ENCODE measurements around the gene STAB1.

The STAB1 gene

DNA sequence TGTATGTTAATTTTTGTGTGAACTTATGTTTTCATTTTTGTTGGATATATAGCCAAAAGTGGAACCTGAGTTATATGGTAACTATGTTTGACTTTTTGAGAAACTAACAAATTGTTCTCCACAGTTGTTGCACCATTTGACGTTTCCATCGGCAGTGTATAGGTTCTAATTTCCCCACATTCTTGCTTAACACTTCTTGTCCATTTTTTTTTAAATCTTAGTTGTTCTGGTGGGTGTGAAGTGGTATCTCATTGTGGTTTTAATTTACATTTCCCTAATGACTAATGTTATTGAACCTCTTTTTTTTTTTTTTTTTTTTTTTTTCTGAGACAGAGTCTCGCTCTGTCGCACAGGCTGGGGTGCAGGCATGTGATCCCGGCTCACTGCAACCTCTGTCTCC lies 31.7 kb upstream of the STAB1 start:
- no peak for DNase-seq

DNA sequence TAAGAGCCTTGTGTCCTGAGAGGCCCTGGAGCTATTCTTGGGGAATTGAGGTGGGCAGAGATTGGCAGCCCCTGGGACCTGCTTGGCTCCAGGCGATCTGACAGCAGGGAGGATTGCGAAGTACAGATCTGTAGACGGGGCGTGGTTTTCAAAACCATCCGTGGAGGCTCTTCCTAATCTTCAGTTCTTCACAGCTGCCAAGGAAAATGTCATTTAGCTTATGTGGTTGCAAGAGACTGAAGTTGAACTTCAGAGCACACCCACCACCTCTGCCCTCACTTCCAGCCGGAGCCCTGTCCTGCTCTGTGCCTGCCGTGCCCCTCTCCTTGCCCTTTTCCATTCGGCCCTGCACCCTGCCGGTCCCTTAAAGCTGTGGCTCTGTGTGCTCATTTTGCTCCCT lies 26.8 kb upstream of the STAB1 start:
- no peak for DNase-seq

- DNase-seq, result no peak
Observed at GRCh38 chr3:52469001-52469400, 26.1 kb upstream of the STAB1 start.

- DNase-seq, result no peak
Observed at GRCh38 chr3:52470920-52471319, 24.2 kb upstream of the STAB1 start.

GRCh38 chr3:52471371-52472238 lies 23.5 kb upstream of the STAB1 start:
- DNase-seq, result peak; percentile 48

GRCh38 chr3:52472239-52473000 lies 22.7 kb upstream of the STAB1 start:
- DNase-seq, result no peak

DNA sequence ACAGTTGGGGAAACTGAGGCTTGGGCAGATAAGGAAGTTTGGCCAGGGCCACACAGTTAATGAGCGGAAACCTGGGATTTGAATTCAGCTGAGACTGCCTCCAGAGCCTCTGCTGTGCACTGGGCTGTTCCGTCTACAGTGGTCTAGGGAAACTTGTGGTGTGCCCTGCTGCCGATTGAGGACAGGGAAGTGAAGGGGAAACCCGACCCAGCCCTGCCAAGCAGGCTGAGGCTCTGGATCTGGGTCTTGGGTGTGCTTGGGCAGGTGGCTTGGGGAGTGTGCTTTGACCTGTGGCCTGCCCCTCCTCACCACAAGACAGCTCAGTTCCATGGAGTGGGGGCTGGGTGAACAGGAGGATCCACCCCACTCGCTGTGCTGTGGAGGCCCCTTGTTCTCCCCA lies 22.1 kb upstream of the STAB1 start:
- no peak for DNase-seq

- no peak for DNase-seq
Observed at GRCh38 chr3:52477076-52477795, 17.9 kb upstream of the STAB1 start.

DNA sequence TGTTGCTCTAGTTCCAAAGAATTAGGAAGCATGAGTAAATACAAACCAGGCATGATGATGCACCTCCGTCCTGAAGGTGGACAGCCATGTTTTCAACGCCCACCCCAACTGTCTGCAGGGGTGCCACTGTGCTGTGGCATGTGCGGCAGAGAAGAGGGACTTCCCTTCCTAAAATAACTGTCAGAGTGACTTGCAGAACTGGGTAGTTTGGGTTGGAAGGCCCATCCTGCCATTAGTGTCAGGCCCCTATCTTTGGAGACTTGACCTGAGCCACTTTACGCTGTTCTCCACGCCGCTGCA lies 17.4 kb upstream of the STAB1 start:
- DNase-seq, result no peak

DNA sequence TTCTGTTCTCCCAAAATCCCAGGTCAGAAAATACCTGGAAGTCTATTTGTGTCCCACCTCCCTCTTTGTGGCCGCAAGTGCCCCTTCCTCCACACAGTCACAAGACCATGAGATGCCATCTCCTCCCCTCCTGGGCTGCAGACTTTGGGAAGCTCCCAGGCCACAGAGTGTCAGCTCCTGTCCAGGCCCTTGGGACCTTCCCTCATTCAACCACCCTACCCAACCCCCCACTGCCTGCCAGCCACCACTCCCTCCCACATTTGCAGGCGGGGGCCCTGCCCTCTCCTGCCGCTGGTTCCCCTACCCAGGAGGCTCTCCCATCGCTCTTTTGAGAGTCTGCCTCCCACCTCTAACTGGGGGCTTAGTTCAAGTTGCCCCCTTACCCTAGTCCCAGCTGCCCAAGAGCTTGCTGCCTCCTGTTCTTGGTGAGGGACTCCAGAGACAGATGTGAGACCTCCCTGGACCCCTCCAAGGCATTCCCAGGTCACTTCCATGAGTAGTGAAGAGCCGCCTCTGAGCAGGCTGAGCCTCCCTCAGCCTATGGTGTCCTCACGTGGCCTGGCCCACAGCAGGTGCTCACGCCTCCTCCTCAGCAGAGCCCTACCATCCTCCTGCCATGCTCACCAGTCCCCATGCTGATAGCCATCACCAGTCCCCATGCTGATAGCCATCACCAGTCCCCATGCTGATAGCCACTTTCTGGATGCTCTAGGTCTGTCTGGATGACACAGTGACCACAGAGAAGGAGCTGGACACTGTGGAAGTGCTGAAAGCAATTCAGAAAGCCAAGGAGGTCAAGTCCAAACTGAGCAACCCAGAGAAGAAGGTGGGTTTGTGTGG lies 15.9 kb upstream of the STAB1 start:
- no peak for DNase-seq

DNA sequence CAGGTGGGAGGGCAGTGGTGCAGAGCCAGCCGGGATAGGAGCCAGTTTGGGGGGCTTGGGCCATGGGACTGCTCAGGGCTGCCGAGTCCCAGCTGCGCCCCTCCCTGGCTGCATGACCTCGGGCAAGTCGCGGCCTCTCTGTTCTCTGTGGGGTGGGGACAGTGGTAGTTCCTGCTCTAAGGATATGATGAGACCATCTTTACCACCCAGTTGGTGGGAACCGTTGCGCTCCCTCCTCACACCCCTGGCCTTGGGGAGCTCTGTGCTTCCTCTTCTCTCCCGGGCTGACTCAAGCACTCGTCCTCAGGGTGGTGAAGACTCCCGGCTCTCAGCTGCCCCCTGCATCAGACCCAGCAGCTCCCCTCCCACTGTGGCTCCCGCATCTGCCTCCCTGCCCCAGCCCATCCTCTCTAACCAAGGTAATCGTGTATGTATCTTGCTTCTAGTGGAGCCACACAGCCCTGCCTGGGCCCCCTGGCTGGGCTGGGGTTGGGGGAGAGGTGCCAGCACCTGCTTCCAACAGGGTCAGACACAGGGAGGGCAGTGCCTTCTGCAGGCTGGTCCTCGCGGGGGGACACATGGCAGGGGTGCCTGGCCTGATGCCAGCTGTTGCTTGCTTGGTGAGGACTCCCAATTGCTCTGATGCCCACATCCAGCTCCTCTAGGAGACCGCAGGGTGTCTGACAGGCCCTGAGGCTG lies 15.1 kb upstream of the STAB1 start:
- no peak for DNase-seq

DNA sequence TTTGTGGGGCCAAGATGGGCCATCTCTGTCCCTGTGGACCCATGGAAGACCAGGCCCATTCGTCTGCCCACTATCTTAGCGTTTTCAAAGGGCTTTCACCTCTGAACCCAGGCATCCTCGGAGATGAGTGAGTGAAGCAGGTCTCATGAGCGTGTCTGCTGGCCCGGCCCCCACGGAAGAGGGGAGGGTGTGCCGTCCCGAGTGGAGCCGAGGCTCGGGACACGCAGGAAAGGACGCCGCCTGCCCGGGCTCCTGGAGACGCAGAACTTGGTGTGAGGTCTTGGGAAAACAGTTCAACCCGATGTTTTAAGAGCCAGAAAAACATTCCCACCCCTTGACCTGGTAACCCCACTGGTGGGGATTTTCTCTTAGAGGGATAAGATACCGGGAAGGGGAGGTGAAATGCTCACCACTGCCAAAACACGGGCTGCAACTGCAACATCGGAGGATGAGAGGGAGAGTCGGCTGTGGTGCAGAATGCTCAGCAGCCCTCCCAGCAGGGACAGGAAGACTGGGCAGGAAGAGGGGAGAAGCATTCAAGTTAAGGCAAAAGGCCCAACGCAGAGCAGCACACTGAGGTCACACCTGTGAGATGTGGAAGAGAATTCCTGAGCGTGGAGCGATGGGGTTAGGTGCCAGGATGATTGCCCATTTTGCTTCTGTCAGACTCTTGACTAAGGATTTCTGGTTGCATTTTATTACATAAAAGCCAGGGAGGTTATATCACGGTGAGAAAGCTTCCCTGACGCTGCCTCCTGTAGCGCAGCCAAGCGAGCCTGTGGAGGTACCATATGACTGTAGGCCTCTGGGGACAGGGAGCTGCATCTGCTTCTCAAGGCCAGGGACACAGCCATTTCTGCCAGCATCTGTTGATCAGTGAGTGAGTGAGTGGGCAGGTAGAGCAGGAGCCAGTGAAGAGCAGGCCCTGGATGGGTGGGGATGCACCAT lies 14.1 kb upstream of the STAB1 start:
- no peak for DNase-seq

DNA sequence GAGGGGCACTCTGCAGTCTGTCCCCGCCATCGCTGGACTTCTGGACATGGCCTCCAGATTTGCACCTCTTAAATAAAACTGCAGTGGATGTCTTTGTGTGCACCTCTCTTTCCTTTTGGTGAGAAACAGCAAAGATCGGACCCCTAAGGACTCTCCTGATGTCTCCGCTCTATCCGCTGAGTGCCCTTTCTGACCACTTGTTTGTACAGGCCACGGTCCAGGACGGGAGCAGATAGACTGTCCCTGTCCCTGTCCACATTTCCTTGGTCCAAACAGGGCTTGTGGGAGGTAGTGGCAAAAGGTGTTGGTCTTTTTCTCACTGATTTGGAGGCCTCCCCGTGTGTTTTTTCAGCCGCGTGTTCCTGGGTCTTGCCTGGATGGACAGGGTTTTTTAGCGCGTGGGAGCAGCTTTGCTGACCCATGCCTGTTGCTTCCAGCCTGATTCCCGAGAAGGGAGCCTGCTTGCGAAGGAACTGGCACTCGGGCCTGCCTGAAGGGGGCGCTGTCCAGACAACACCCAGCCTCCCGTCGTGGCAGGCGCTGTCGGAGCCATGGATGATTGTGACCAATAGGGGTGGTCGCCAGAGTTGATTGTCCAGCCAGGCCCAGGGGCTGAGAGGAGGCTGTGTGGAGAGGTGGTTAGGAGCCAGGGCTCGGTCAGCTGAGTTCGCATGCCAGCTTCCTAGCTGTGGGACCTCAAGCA lies 13.2 kb upstream of the STAB1 start:
- DNase-seq, result peak; percentile 27

DNA sequence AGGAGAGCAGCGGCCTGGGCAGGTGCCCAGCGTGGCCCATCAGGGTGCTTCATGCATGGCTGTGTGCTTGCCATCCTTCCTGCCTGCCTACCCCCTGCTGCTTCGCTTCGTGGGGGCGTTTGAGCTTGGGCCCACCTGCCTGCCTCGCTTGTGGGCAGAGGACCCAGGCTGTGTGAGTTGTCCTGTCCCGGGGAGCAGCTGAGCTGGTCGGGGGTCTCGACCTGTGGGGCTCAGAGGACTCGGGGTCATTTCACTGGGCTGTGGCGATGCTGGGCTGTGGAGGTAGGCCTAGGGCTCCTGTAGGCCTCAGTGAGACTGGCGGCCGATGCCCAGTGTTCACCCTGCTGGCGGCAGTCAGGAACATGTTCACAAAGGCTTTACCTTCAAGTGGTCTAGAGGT lies 12.1 kb upstream of the STAB1 start:
- DNase-seq, result no peak

- DNase-seq, result no peak
Observed at GRCh38 chr3:52483577-52484381, 11.4 kb upstream of the STAB1 start.

DNA sequence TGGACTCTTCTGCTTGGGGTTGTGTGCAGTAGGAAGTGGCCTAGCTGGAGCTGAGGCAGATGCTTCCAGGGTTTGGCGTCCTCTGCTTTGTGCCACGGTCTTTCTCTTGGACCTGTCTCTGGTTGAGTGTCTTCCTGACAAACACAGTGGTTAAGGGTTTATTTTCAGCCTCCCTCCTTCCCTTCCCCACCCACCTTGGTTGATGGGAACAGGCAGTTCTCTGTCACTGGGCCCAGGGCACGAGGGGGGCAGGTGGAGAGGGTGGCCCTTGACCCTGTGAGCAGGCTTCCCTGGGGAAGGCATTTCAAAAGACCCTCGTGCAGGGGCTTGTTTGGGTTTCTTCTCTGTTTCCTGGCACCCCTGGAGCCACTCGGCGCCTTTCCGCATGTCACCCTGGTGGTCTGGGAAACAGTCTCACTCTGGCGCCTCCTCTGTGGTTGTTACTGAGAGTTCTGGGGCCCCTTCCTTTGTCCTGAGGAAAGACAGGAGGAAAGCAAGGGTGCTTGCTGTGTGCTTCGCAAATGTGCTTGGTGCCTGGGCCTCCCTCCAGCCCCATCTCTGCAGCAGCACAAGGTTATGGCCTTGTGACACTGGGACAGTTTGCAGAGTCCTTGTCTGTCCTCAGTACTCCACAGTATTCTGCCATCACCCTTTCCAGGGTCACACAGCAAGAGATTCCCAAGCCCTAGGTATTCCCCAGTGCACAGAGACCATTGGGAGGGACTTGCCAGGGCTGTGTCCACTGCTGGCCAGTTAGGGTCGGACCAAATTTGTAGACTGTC lies 10.3 kb upstream of the STAB1 start:
- DNase-seq, result no peak

GRCh38 chr3:52487050-52487787 lies 7.9 kb upstream of the STAB1 start:
- DNase-seq, result no peak

Measured in stimulated activated CD4-positive, alpha-beta T cell treated with anti-CD3 and anti-CD28 coated beads, Interleukin-15, amount 100 ng/mL, for 24 hours (primary cell).